Measurements from ENCODE around the gene SRPRA.
"Not testable (repeated sequence)": the region's sequence is repeated elsewhere in the genome, so short reads cannot be mapped to it uniquely, and the experiment has no call there.

SRPRA gene

GRCh38 chr11:126268708-126269579, at the start of gene SRPRA, which contains the start of gene FOXRED1:
SRPRA (minus strand) TSS chr11:126268895; CDS start chr11:126268804, 91 bp downstream.
FOXRED1 (plus strand) TSS chr11:126269154; CDS start chr11:126269207, 53 bp downstream.
- peak; percentile 100 for DNase-seq

GRCh38 chr11:126317756-126318573, 49.3 kb upstream of the SRPRA start:
- peak; percentile 29 for DNase-seq

GRCh38 chr11:126317432-126317755, 48.7 kb upstream of the SRPRA start:
- DNase-seq: no peak

- no peak for DNase-seq
Observed at GRCh38 chr11:126313826-126314225, 45.1 kb upstream of the SRPRA start.

GRCh38 chr11:126312961-126313360, 44.3 kb upstream of the SRPRA start:
- DNase-seq: no peak

GRCh38 chr11:126311401-126312291, 43.0 kb upstream of the SRPRA start:
- no peak for DNase-seq

- DNase-seq: no peak
Observed at GRCh38 chr11:126310992-126311310, 42.3 kb upstream of the SRPRA start.

GRCh38 chr11:126310200-126310991, 41.7 kb upstream of the SRPRA start:
- peak; percentile 61 for DNase-seq

GRCh38 chr11:126308771-126309170, 40.1 kb upstream of the SRPRA start:
- DNase-seq: not testable (repeated sequence)

GRCh38 chr11:126308271-126308671, 39.6 kb upstream of the SRPRA start:
- no peak for DNase-seq

- no peak for DNase-seq
Observed at GRCh38 chr11:126307706-126308105, 39.0 kb upstream of the SRPRA start.

- DNase-seq: no peak
Observed at GRCh38 chr11:126305699-126306098, 37.0 kb upstream of the SRPRA start.

- DNase-seq: no peak
Observed at GRCh38 chr11:126304457-126305075, 35.9 kb upstream of the SRPRA start.

- peak; percentile 86 for DNase-seq
Observed at GRCh38 chr11:126303623-126304456, 35.1 kb upstream of the SRPRA start, which contains the start of gene DCPS. DCPS (plus strand) TSS chr11:126304060; CDS start chr11:126304081, 21 bp downstream.

- no peak for DNase-seq
Observed at GRCh38 chr11:126297004-126297403, 28.3 kb upstream of the SRPRA start.

- no peak for DNase-seq
Observed at GRCh38 chr11:126293726-126294125, 25.0 kb upstream of the SRPRA start.

GRCh38 chr11:126290887-126291286, 22.2 kb upstream of the SRPRA start:
- DNase-seq: no peak

- no peak for DNase-seq
Observed at GRCh38 chr11:126288237-126288636, 19.5 kb upstream of the SRPRA start.

GRCh38 chr11:126284829-126285228, 16.1 kb upstream of the SRPRA start:
- DNase-seq: peak; percentile 87

Measured in activated CD8-positive, alpha-beta memory T cell treated with anti-CD3 and anti-CD28 coated beads, Interleukin-2, amount 50 U/mL, for 4 hours (primary cell).